Panc1 (cell line): ENCODE results near the gene CCDC90B. TPM values are rescaled to one million over a fixed set of nuclear protein-coding genes. Genes with fewer than 3 reads are reported as not detected.

Experiments
- ATAC-seq: fragments of 200-7000 bp; cut with Tn5 transposase; 2 replicates; pipeline ENCODE4 v1.9.1; 2020; ENCODE audit warnings: mild to moderate bottlenecking, moderate library complexity
- BruUV-seq: library from RNA; stranded (reverse); fragments of 400-500 nt; replicated peaks from 2 replicates; lab custom pipeline; 2021; lab: Mats Ljungman, UMichigan
- CTCF ChIA-PET: fragments of 300-600 bp; sonication (Branson Sonifier 250); formaldehyde crosslinking; loops from one replicate; lab custom pipeline; 2022; ENCODE audit warnings: antibody characterized with exemption; lab: Charles Lee
- POLR2A ChIA-PET: fragments of 300-600 bp; sonication (Branson Sonifier 250); formaldehyde crosslinking; loops from one replicate; lab custom pipeline; 2022; ENCODE audit warnings: antibody characterized with exemption; lab: Charles Lee
- DNase-seq: peaks from one replicate; pipeline ENCODE4 v3.0.0-alpha.2; 2010; ENCODE audit warnings: low read depth, low spot score
- H3K27ac ChIP-seq: 2 replicates; pipeline ENCODE4 v1.5.1; 2011; ENCODE audit warnings: mild to moderate bottlenecking, low read length, inconsistent platforms
- H3K27me3 ChIP-seq: fragments of 200-500 bp; sonication (Bioruptor generic); 2 replicates; pipeline ENCODE4 v1.6.0; 2014; ENCODE audit warnings: low read length, inconsistent platforms; ENCODE audit not compliant: control insufficient read depth, insufficient read depth
- H3K36me3 ChIP-seq: fragments of 200-500 bp; sonication (Bioruptor generic); 2 replicates; pipeline ENCODE4 v1.5.1; 2014; ENCODE audit warnings: inconsistent platforms, mild to moderate bottlenecking, low read length, moderate library complexity; ENCODE audit not compliant: control insufficient read depth, insufficient read depth
- H3K4me1 ChIP-seq: 2 replicates; pipeline ENCODE4 v1.5.1; 2011; ENCODE audit warnings: inconsistent platforms, mild to moderate bottlenecking, low read length, moderate library complexity; ENCODE audit not compliant: control insufficient read depth, insufficient read depth
- H3K4me3 ChIP-seq, 2 experiments: 2 replicates each; pipeline ENCODE4 v1.5.1; 2011 to 2012; ENCODE audit warnings: low read depth in 2 of 2, low read length in 2 of 2, mild to moderate bottlenecking in 2 of 2, inconsistent platforms in 1 of 2, moderate library complexity in 1 of 2
- H3K9me3 ChIP-seq: fragments of 200-500 bp; sonication (Bioruptor generic); 2 replicates; pipeline ENCODE4 v1.5.1; 2014; ENCODE audit warnings: low read depth, mild to moderate bottlenecking, inconsistent platforms, low read length, moderate library complexity; ENCODE audit not compliant: control insufficient read depth, insufficient read depth
- POLR2AphosphoS5 ChIP-seq: IDR thresholded peaks from 2 replicates; pipeline ENCODE4 v1.6.1; 2012; ENCODE audit warnings: mild to moderate bottlenecking, low read depth, low read length, moderate library complexity
- SIN3A ChIP-seq: IDR thresholded peaks from 2 replicates; pipeline ENCODE4 v1.6.1; 2012; ENCODE audit warnings: low read depth, mild to moderate bottlenecking, low read length, moderate library complexity, borderline replicate concordance; ENCODE audit not compliant: insufficient read depth
- TCF7L2 ChIP-seq: IDR thresholded peaks from 2 replicates; pipeline ENCODE4 v1.6.1; 2011; ENCODE audit warnings: mild to moderate bottlenecking, low read depth, low read length, inconsistent platforms
- in situ Hi-C: cut with HindIII; loops from 2 replicates; pipeline ENCODE4 v1.10.0; 2016; ENCODE audit warnings: low sequenced_read_pairs, low pct_unique_long_range_greater_than_20kb
- intact Hi-C: fragments of 100-400 bp; cut with micrococcal nuclease; formaldehyde crosslinking; loops from one replicate; pipeline ENCODE4 v1.10.0; 2022; ENCODE audit not compliant: unreplicated experiment
- total RNA-seq: library from RNA; stranded (reverse); gene quantifications from one replicate; pipeline ENCODE4 v1.2.1, GENCODE V29; 2021; ENCODE audit not compliant: unreplicated experiment
- TF ChIP-seq, protein P1 (sequence below): fragments of 450-650 bp; IDR thresholded peaks from 2 replicates; pipeline ENCODE4 v1.5.1; 2017; ENCODE audit warnings: mild to moderate bottlenecking
- TF ChIP-seq, protein P2 (sequence below), 2 experiments: IDR thresholded peaks; 2 replicates each; pipeline ENCODE4 v1.6.1; 2011 to 2012; ENCODE audit warnings: low read depth in 2 of 2, control low read depth in 1 of 2, low read length in 1 of 2, mild to moderate bottlenecking in 1 of 2, moderate library complexity in 1 of 2; ENCODE audit not compliant: insufficient read depth in 1 of 2

CCDC90B gene
- total RNA-seq, 1 experiment from 2014 or later = 41.9 TPM

DNA sequence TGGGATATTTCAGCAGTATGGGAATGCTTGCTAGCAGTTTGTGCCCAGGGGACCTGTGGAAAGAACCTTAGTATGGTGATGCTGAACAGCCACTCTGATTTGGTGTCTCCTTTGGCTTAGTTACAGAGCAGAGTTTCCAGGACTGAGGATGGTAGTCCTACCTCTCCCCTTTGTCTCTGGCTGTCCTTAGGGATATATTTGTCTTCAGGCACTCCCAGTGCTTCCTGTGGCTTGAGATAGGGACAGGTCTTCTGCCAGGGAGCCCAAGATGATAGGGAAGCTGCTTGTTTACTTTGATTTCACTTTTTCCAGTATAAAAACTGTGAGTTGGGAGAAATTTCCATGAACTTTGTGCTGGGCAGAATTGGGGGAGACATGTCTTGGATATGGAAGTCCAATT lies 64.5 kb downstream of the CCDC90B start:
- BruUV-seq = no TSS peak
- TF ChIP-seq, protein P1, sequence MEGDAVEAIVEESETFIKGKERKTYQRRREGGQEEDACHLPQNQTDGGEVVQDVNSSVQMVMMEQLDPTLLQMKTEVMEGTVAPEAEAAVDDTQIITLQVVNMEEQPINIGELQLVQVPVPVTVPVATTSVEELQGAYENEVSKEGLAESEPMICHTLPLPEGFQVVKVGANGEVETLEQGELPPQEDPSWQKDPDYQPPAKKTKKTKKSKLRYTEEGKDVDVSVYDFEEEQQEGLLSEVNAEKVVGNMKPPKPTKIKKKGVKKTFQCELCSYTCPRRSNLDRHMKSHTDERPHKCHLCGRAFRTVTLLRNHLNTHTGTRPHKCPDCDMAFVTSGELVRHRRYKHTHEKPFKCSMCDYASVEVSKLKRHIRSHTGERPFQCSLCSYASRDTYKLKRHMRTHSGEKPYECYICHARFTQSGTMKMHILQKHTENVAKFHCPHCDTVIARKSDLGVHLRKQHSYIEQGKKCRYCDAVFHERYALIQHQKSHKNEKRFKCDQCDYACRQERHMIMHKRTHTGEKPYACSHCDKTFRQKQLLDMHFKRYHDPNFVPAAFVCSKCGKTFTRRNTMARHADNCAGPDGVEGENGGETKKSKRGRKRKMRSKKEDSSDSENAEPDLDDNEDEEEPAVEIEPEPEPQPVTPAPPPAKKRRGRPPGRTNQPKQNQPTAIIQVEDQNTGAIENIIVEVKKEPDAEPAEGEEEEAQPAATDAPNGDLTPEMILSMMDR = no peak
- TF ChIP-seq SIN3A (no peak), TCF7L2 (no peak), POLR2AphosphoS5 (no peak)
- TF ChIP-seq, protein P2, sequence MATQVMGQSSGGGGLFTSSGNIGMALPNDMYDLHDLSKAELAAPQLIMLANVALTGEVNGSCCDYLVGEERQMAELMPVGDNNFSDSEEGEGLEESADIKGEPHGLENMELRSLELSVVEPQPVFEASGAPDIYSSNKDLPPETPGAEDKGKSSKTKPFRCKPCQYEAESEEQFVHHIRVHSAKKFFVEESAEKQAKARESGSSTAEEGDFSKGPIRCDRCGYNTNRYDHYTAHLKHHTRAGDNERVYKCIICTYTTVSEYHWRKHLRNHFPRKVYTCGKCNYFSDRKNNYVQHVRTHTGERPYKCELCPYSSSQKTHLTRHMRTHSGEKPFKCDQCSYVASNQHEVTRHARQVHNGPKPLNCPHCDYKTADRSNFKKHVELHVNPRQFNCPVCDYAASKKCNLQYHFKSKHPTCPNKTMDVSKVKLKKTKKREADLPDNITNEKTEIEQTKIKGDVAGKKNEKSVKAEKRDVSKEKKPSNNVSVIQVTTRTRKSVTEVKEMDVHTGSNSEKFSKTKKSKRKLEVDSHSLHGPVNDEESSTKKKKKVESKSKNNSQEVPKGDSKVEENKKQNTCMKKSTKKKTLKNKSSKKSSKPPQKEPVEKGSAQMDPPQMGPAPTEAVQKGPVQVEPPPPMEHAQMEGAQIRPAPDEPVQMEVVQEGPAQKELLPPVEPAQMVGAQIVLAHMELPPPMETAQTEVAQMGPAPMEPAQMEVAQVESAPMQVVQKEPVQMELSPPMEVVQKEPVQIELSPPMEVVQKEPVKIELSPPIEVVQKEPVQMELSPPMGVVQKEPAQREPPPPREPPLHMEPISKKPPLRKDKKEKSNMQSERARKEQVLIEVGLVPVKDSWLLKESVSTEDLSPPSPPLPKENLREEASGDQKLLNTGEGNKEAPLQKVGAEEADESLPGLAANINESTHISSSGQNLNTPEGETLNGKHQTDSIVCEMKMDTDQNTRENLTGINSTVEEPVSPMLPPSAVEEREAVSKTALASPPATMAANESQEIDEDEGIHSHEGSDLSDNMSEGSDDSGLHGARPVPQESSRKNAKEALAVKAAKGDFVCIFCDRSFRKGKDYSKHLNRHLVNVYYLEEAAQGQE (IDR thresholded peaks at IDR 0.05; ENCODE audit: insufficient read depth in 1 of 2, low read depth in 2 of 2, low read length in 1 of 2) = no peak
- peaks cover 5% of the 10 kb centered on the region; the same call in 1 of the 2 replicates for H3K27me3 ChIP-seq
- ChIA-PET CTCF (no interaction called here), POLR2A (no interaction called here)
- no peak overlapping the region for H3K4me3 ChIP-seq
- intact Hi-C loops = no loop called here
- H3K36me3 ChIP-seq = no peaks in the 10 kb centered on the region
- H3K27ac ChIP-seq = no peak overlapping the region
- ATAC-seq (no peak), DNase-seq (no peak)
- in situ Hi-C loops = no loop called here
- H3K9me3 ChIP-seq = no peaks in the 10 kb centered on the region
- peaks cover 4% of the 10 kb centered on the region; the same call in 1 of the 2 replicates for H3K4me1 ChIP-seq

DNA sequence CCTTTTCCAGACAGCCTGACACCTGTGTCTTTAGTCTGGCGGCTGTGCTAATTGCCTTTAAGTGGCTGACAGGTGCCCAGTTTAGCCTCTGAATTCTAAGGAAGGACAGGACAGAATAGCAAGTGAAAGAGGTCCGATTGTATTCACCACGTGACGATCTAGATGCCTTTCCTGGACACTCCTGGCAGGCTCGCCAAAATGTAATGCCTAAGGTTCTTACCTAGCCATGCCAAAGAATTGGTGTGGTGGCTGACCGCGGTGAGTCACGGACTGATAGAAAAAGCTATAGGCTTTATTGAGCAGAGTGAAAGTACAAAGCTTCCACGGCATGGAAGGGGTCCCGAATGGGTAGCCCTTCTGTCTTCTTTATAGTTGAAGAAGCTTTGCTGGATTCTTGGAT lies 65.9 kb downstream of the CCDC90B start:
- no TSS peak for BruUV-seq
- in situ Hi-C loops (no loop called here), intact Hi-C loops (no loop called here)
- TF ChIP-seq SIN3A (no peak), TCF7L2 (no peak)
- TF ChIP-seq, protein P2 (IDR thresholded peaks at IDR 0.05; ENCODE audit: insufficient read depth in 1 of 2, low read depth in 2 of 2, low read length in 1 of 2) = no peak
- TF ChIP-seq, protein P1 = no peak
- DNase-seq = no peak
- H3K9me3 ChIP-seq = no peaks in the 10 kb centered on the region
- peaks cover 5% of the 10 kb centered on the region; the same call in 1 of the 2 replicates for H3K27me3 ChIP-seq
- H3K27ac ChIP-seq = no peak overlapping the region
- POLR2A ChIA-PET = interaction anchor here (0.6 kb wide), 1 partner anchor 8 kb away, joined by 3 read pairs; no protein-coding TSS in a partner anchor
- peak; percentile 75 for ATAC-seq
- peaks cover 4% of the 10 kb centered on the region; the same call in 1 of the 2 replicates for H3K4me1 ChIP-seq
- peak overlapping the region; percentile 7 to 35; a peak in 3 of 4 replicates for H3K4me3 ChIP-seq
- H3K36me3 ChIP-seq = no peaks in the 10 kb centered on the region
- CTCF ChIA-PET = no interaction called here
